ENCODE measurements around the gene ACSL1.

ACSL1 gene

DNA sequence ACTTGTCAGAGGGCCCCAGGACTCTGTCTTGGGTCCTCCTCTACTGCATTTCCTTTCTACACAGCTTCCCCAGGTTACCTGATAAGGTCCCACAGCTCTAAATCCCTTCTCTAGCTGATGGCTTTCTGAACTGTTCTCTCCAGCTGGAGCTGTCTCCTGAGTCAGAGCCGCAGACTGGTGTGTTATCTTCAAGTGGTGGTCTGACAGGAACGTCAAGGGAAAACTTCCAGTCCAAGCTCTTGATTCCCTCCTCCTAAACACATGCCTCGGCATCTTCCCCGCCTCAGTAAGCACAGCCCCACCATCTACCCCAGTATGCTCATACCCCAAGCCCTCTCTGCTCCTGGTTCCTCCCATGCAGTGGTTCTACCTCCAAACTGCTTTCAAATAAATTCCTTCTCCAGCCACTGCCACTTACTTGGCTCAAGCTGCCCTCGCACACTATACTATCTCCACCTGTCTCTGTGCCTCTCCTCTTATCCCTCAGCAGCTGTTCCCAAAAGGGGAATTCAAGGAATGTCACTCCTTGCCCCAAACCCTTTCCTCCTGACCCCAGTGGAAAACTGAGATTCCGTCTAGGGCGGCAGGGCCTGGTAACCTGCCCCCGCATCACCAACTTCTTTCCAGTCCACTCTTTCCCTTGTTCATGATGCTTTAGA, 74.7 kb downstream of the ACSL1 start:
- H3K27ac ChIP-seq (ENCODE audit: low read depth, low read length) = no peak overlapping the region
- H3K27me3 ChIP-seq (ENCODE audit: insufficient read depth, low read length, poor library complexity) = no peaks in the 10 kb centered on the region
- H2AK5ac ChIP-seq (ENCODE audit: low read length) = no peak overlapping the region
- H3K9ac ChIP-seq (ENCODE audit: low read length) = no peak overlapping the region
- no CpG with 5 or more reads among the region's 8 CpGs for WGBS (ENCODE audit: extremely low coverage, insufficient coverage, low lambda C conversion rate)
- no peak overlapping the region for H4K5ac ChIP-seq (ENCODE audit: low read length)
- peaks cover 2% of the 10 kb centered on the region for H3K4me1 ChIP-seq (ENCODE audit: control insufficient read depth, low read depth, low read length)
- H3K18ac ChIP-seq (ENCODE audit: low read length) = no peak overlapping the region
- no peak overlapping the region for H3K56ac ChIP-seq (ENCODE audit: low read length)
- H3K79me1 ChIP-seq (ENCODE audit: low read length) = no peaks in the 10 kb centered on the region
- H2BK120ac ChIP-seq (ENCODE audit: low read depth, low read length) = no peak overlapping the region
- no peak overlapping the region for H2BK5ac ChIP-seq (ENCODE audit: low read length)
- no peak overlapping the region for H3K4ac ChIP-seq (ENCODE audit: low read depth, low read length)
- H2BK15ac ChIP-seq (replicated peaks; ENCODE audit: low read depth) = no peak overlapping the region
- H3K79me2 ChIP-seq (ENCODE audit: control insufficient read depth, insufficient read depth, low read length) = no peaks in the 10 kb centered on the region
- H3K36me3 ChIP-seq (ENCODE audit: control insufficient read depth, insufficient read depth, low read length) = no peaks in the 10 kb centered on the region
- no peak overlapping the region for H3K4me2 ChIP-seq (ENCODE audit: low read length)
- no peak overlapping the region for H4K8ac ChIP-seq (ENCODE audit: low read depth, low read length)
- no peak for DNase-seq
- no peak overlapping the region for H3K4me3 ChIP-seq (ENCODE audit: low read length)
- no peak overlapping the region for H3K23ac ChIP-seq (ENCODE audit: low read length)

DNA sequence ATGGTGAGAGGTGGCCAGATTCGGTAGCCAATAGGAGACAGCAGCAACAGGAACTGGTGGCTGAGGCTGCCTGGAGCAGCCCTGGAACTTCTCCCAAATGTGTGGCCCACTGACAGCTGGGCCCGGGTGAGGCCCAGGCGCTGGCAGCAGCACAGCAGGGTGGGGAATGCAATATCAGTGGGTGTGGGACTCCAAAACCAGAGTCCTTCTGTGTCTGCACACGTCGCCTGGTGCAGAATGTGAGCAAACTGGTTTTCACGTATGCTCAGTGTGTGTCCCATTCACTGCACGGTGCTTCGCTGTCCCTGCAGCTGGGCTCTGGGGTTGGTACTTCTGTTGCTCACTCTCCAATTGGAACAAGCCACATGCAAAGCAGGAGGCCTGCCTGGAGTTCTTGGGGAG, 77.5 kb downstream of the ACSL1 start:
- no peak for DNase-seq
- no peak overlapping the region for H2BK120ac ChIP-seq (ENCODE audit: low read depth, low read length)
- H4K8ac ChIP-seq (ENCODE audit: low read depth, low read length) = no peak overlapping the region
- no peaks in the 10 kb centered on the region for H3K79me1 ChIP-seq (ENCODE audit: low read length)
- H3K18ac ChIP-seq (ENCODE audit: low read length) = no peak overlapping the region
- H3K23ac ChIP-seq (ENCODE audit: low read length) = no peak overlapping the region
- H2AK5ac ChIP-seq (ENCODE audit: low read length) = no peak overlapping the region
- no peak overlapping the region for H2BK5ac ChIP-seq (ENCODE audit: low read length)
- no peak overlapping the region for H4K5ac ChIP-seq (ENCODE audit: low read length)
- no peak overlapping the region for H3K9ac ChIP-seq (ENCODE audit: low read length)
- H3K4me2 ChIP-seq (ENCODE audit: low read length) = no peak overlapping the region
- H3K56ac ChIP-seq (ENCODE audit: low read length) = no peak overlapping the region
- no CpG with 5 or more reads among the region's 8 CpGs for WGBS (ENCODE audit: extremely low coverage, insufficient coverage, low lambda C conversion rate)
- H3K36me3 ChIP-seq (ENCODE audit: control insufficient read depth, insufficient read depth, low read length) = no peaks in the 10 kb centered on the region
- H3K27ac ChIP-seq (ENCODE audit: low read depth, low read length) = no peak overlapping the region
- peaks cover 2% of the 10 kb centered on the region for H3K4me1 ChIP-seq (ENCODE audit: control insufficient read depth, low read depth, low read length)
- H3K27me3 ChIP-seq (ENCODE audit: insufficient read depth, low read length, poor library complexity) = no peaks in the 10 kb centered on the region
- no peaks in the 10 kb centered on the region for H3K79me2 ChIP-seq (ENCODE audit: control insufficient read depth, insufficient read depth, low read length)
- H3K4me3 ChIP-seq (ENCODE audit: low read length) = no peak overlapping the region
- no peak overlapping the region for H3K4ac ChIP-seq (ENCODE audit: low read depth, low read length)
- no peak overlapping the region for H2BK15ac ChIP-seq (replicated peaks; ENCODE audit: low read depth)

DNA sequence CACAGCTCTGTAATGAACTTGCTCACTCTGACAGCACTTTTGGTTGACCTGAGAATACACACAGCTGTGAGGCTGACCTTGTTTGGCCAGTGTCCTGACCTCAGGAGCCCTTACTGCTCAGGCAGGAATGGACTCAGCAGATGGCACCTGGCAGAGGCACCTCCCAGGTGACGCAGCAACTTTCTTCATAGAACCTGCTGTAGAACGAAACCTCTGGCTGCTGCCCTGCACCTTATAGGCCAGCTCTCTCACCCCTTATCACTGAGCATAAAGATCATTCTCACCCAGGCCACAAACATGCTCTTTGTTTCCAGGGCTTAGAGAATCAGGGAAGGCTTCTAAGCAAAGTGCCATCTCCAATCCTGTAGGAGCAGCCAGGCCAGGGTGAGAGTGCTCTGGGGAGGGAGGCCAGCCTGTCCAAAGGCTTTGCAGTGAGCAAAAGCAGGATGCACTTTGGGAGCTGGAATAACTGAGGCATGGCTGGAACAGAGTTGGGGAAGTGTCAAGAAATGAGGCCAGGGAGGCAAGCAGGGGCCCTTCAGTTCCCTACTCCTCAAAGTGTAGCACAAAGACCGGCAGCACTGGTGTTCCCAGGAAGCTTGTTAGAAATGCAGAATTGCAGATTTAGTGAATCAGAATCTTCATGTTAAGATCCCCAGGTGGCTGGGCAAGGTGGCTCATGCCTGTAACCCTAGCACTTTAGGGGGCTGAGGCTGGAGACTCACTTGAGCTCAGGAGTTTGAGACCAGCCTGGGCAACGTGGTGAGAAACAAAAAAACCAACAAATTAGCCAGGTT, 78.5 kb downstream of the ACSL1 start:
- Histone ChIP-seq H2BK15ac (replicated peaks; ENCODE audit: low read depth) (no peak overlapping the region), H3K27ac (ENCODE audit: low read depth, low read length) (no peak overlapping the region), H4K5ac (ENCODE audit: low read length) (no peak overlapping the region), H3K36me3 (ENCODE audit: control insufficient read depth, insufficient read depth, low read length) (no peaks in the 10 kb centered on the region), H3K4me3 (ENCODE audit: low read length) (no peak overlapping the region), H3K18ac (ENCODE audit: low read length) (no peak overlapping the region), H3K79me2 (ENCODE audit: control insufficient read depth, insufficient read depth, low read length) (no peaks in the 10 kb centered on the region), H3K9ac (ENCODE audit: low read length) (no peak overlapping the region), H3K56ac (ENCODE audit: low read length) (no peak overlapping the region), H3K27me3 (ENCODE audit: insufficient read depth, low read length, poor library complexity) (no peaks in the 10 kb centered on the region), H4K8ac (ENCODE audit: low read depth, low read length) (no peak overlapping the region), H3K23ac (ENCODE audit: low read length) (no peak overlapping the region), H3K79me1 (ENCODE audit: low read length) (no peaks in the 10 kb centered on the region), H3K4me1 (ENCODE audit: control insufficient read depth, low read depth, low read length) (peaks cover 2% of the 10 kb centered on the region), H2BK120ac (ENCODE audit: low read depth, low read length) (no peak overlapping the region), H3K4me2 (ENCODE audit: low read length) (no peak overlapping the region), H3K4ac (ENCODE audit: low read depth, low read length) (no peak overlapping the region), H2AK5ac (ENCODE audit: low read length) (no peak overlapping the region), H2BK5ac (ENCODE audit: low read length) (no peak overlapping the region)
- WGBS (ENCODE audit: extremely low coverage, insufficient coverage, low lambda C conversion rate) = no CpG with 5 or more reads among the region's 4 CpGs
- DNase-seq = peak; percentile 42

DNA sequence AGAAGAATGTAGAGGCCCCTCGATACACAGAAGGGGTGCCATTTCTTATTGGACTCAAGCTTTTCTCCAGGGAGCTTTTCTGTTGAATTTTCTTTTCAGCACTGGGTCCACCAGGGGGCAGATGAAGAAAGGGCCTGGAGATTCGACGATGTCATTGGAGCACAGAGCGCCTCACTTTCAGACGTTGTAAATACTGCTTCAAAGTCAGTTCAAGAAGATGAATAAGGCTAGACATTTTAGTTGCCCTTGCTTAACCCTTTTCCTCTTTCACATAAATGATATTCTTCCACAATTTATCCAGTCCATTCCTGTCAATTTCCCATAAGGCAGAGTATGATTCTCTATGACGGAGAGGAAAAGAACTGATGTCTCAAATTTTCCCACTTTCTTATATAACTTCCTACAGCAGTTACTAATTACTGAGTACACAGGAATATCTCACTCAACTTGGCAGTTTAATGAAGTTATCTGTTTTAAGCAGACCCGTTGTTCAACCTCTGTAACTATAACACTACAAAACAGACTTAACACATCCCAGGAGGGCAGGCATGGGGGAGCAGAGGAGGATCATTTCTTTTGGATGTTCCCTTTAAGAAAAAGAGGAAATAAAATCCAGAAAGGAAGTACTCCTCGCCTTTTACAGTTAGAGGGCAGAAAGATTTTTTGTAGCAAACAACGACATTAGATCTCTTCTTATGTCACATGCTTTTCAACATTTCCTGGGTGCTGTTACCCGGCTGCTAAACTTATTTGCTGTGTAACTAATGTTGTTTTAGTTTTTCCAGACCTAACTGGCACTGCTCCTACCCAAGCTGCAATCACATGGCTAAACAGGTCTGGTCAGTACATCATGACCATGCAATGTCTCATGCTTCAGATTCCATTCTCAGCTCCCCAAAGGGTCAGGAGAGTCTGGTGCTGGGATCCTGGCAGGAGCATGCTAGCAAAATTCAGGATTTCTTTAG, 79.7 kb downstream of the ACSL1 start:
- Histone ChIP-seq H4K5ac (ENCODE audit: low read length) (no peak overlapping the region), H3K4me3 (ENCODE audit: low read length) (no peak overlapping the region), H3K23ac (ENCODE audit: low read length) (no peak overlapping the region), H3K18ac (ENCODE audit: low read length) (no peak overlapping the region), H2BK120ac (ENCODE audit: low read depth, low read length) (no peak overlapping the region), H3K56ac (ENCODE audit: low read length) (no peak overlapping the region), H2BK5ac (ENCODE audit: low read length) (no peak overlapping the region), H4K8ac (ENCODE audit: low read depth, low read length) (no peak overlapping the region), H2AK5ac (ENCODE audit: low read length) (no peak overlapping the region), H3K4me1 (ENCODE audit: control insufficient read depth, low read depth, low read length) (peaks cover 2% of the 10 kb centered on the region), H3K36me3 (ENCODE audit: control insufficient read depth, insufficient read depth, low read length) (no peaks in the 10 kb centered on the region), H3K79me2 (ENCODE audit: control insufficient read depth, insufficient read depth, low read length) (no peaks in the 10 kb centered on the region), H3K79me1 (ENCODE audit: low read length) (no peaks in the 10 kb centered on the region), H3K9ac (ENCODE audit: low read length) (no peak overlapping the region), H2BK15ac (replicated peaks; ENCODE audit: low read depth) (no peak overlapping the region), H3K27me3 (ENCODE audit: insufficient read depth, low read length, poor library complexity) (no peaks in the 10 kb centered on the region), H3K27ac (ENCODE audit: low read depth, low read length) (no peak overlapping the region), H3K4ac (ENCODE audit: low read depth, low read length) (no peak overlapping the region), H3K4me2 (ENCODE audit: low read length) (no peak overlapping the region)
- DNase-seq = peak; percentile 79
- WGBS (ENCODE audit: extremely low coverage, insufficient coverage, low lambda C conversion rate) = no CpG with 5 or more reads among the region's 10 CpGs

DNA sequence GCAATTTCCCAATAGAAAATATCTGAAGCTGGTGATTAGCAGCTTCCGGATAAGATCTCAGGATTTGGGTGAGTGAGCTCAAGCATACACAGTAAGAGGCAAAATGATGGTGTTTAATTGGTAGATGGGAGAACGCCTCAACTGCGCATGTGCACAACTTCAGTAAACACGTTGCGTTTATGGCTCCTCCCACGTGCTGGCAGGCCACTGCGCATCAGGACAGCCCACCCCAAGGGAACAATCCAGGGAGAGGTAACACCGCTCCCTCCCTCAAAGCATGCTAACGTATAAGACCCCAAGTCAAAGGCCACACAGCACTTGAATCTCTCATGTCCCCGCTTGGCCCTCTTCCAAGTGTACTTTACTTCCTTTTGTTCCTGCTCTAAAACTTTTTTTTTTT, 81.5 kb downstream of the ACSL1 start:
- H3K27me3 ChIP-seq (ENCODE audit: insufficient read depth, low read length, poor library complexity) = no peaks in the 10 kb centered on the region
- no peak overlapping the region for H3K56ac ChIP-seq (ENCODE audit: low read length)
- no peak overlapping the region for H3K4ac ChIP-seq (ENCODE audit: low read depth, low read length)
- H4K5ac ChIP-seq (ENCODE audit: low read length) = no peak overlapping the region
- H2BK5ac ChIP-seq (ENCODE audit: low read length) = no peak overlapping the region
- H2BK120ac ChIP-seq (ENCODE audit: low read depth, low read length) = no peak overlapping the region
- WGBS (ENCODE audit: extremely low coverage, insufficient coverage, low lambda C conversion rate) = no CpG with 5 or more reads among the region's 10 CpGs
- H3K36me3 ChIP-seq (ENCODE audit: control insufficient read depth, insufficient read depth, low read length) = no peaks in the 10 kb centered on the region
- no peak overlapping the region for H3K4me3 ChIP-seq (ENCODE audit: low read length)
- no peak for DNase-seq
- H3K4me1 ChIP-seq (ENCODE audit: control insufficient read depth, low read depth, low read length) = peaks cover 2% of the 10 kb centered on the region
- H3K18ac ChIP-seq (ENCODE audit: low read length) = no peak overlapping the region
- H4K8ac ChIP-seq (ENCODE audit: low read depth, low read length) = no peak overlapping the region
- H3K79me2 ChIP-seq (ENCODE audit: control insufficient read depth, insufficient read depth, low read length) = no peaks in the 10 kb centered on the region
- no peaks in the 10 kb centered on the region for H3K79me1 ChIP-seq (ENCODE audit: low read length)
- H3K27ac ChIP-seq (ENCODE audit: low read depth, low read length) = no peak overlapping the region
- H2BK15ac ChIP-seq (replicated peaks; ENCODE audit: low read depth) = no peak overlapping the region
- H3K9ac ChIP-seq (ENCODE audit: low read length) = no peak overlapping the region
- H2AK5ac ChIP-seq (ENCODE audit: low read length) = no peak overlapping the region
- no peak overlapping the region for H3K4me2 ChIP-seq (ENCODE audit: low read length)
- no peak overlapping the region for H3K23ac ChIP-seq (ENCODE audit: low read length)

Measured in mesendoderm (in vitro differentiated cells).